ENCODE data around the gene CORO6. TPM values are rescaled to one million over a fixed set of nuclear protein-coding genes. Genes with fewer than 3 reads are reported as not detected.

Gene CORO6
- total and polyA plus RNA-seq, 2 experiments from 2014 or later = 2.6 to 5.2 TPM

DNA sequence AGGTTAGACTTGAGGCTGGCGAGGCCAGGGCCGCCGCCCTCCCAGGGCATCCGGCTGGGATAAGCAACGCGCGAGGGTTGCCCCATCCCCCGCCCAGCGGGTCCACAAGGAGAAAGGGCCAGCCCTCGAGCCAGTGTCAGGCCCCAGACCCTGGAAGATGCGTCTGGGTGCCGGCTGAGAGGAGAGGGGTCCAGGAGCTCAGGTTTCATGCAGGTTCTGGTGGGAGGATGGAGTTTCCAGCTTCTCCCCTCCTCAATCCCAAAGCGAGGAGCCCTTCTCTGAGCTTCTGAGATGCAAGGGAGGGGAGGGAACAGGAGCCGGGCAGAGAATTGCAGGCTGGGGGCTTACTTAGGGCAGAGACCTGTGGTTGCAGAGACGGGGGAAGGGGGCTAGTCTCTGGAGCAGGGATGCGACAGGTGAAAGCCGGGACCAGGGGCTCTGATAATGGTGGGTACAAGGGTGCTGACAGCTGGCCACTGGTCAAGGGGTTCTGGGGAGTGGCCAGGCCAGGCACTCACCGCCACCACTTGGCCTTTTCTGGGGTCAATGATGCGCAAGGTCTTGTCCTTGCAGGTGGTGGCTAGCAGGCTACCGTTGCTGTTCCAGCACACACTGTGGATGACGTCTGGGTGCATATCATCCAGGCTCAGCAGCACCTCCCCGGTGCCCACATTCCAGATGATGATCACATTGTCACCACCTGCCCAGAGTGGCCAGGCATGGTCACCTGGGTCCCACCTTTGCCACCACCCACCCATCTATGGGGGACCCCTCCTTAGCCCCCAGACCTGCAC, 4.2 kb downstream of the CORO6 start:
- Histone ChIP-seq H3F3A (replicated peaks; ENCODE audit: low read depth) (peaks cover 4% of the 10 kb centered on the region; the same call in 1 of the 2 replicates), H3K36me3 (ENCODE audit: insufficient read depth) (no peaks in the 10 kb centered on the region), H3K4me1 (ENCODE audit: insufficient read depth) (peaks cover 39% of the 10 kb centered on the region), H3K79me2 (replicated peaks; ENCODE audit: insufficient read depth) (no peaks in the 10 kb centered on the region), H3K27me3 (ENCODE audit: insufficient read depth) (peaks cover 89% of the 10 kb centered on the region), H2AFZ (peak overlapping the region; percentile 66), H3K4me2 (peak overlapping the region; percentile 92), H4K20me1 (replicated peaks; ENCODE audit: insufficient read depth) (peaks cover 5% of the 10 kb centered on the region; the same call in 1 of the 2 replicates), H3K9me2 (ENCODE audit: insufficient read depth) (no peaks in the 10 kb centered on the region), H3K27ac (ENCODE audit: low read depth) (no peak overlapping the region), H3K4me3 (peak overlapping the region; percentile 67)
- H3K36me3 Mint-ChIP-seq (ENCODE audit: low read depth) = no peaks in the 10 kb centered on the region; the same call in 2 of the 3 replicates
- no peaks in the 10 kb centered on the region; the same call in 1 of the 3 replicates for H3K9me3 Mint-ChIP-seq
- TF ChIP-seq, protein P1, sequence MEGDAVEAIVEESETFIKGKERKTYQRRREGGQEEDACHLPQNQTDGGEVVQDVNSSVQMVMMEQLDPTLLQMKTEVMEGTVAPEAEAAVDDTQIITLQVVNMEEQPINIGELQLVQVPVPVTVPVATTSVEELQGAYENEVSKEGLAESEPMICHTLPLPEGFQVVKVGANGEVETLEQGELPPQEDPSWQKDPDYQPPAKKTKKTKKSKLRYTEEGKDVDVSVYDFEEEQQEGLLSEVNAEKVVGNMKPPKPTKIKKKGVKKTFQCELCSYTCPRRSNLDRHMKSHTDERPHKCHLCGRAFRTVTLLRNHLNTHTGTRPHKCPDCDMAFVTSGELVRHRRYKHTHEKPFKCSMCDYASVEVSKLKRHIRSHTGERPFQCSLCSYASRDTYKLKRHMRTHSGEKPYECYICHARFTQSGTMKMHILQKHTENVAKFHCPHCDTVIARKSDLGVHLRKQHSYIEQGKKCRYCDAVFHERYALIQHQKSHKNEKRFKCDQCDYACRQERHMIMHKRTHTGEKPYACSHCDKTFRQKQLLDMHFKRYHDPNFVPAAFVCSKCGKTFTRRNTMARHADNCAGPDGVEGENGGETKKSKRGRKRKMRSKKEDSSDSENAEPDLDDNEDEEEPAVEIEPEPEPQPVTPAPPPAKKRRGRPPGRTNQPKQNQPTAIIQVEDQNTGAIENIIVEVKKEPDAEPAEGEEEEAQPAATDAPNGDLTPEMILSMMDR (conservative IDR thresholded peaks at IDR 0.05; ENCODE audit: low read depth in 2 of 2) = peak in 1 of 2 experiments; percentile 16; a peak in 1 of 4 replicates
- TF ChIP-seq, protein P2, sequence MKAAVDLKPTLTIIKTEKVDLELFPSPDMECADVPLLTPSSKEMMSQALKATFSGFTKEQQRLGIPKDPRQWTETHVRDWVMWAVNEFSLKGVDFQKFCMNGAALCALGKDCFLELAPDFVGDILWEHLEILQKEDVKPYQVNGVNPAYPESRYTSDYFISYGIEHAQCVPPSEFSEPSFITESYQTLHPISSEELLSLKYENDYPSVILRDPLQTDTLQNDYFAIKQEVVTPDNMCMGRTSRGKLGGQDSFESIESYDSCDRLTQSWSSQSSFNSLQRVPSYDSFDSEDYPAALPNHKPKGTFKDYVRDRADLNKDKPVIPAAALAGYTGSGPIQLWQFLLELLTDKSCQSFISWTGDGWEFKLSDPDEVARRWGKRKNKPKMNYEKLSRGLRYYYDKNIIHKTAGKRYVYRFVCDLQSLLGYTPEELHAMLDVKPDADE (IDR thresholded peaks at IDR 0.05) = no peak
- no peak overlapping the region for H3K27ac Mint-ChIP-seq
- peaks cover 47% of the 10 kb centered on the region for H3K4me1 Mint-ChIP-seq
- ATAC-seq = peak; percentile 6
- DNase-seq (ENCODE audit: low spot score) = peak; percentile 72
- H3K27me3 Mint-ChIP-seq (ENCODE audit: insufficient read depth, low read depth, poor library complexity) = peaks cover 73% of the 10 kb centered on the region
- H3K4me3 Mint-ChIP-seq = peak overlapping the region; percentile 41; the same call in 1 of the 3 replicates

GRCh38 chr17:29617481-29618271, 5.0 kb downstream of the CORO6 start:
- Histone ChIP-seq H3K9me2 (ENCODE audit: insufficient read depth) (no peaks in the 10 kb centered on the region), H3F3A (replicated peaks; ENCODE audit: low read depth) (0 out of 2 replicates have a peak, but pooled peaks cover 4% of the 10 kb centered on the region), H2AFZ (peak overlapping the region; percentile 93), H3K79me2 (replicated peaks; ENCODE audit: insufficient read depth) (no peaks in the 10 kb centered on the region), H3K4me1 (ENCODE audit: insufficient read depth) (peaks cover 39% of the 10 kb centered on the region), H3K36me3 (ENCODE audit: insufficient read depth) (no peaks in the 10 kb centered on the region), H3K27ac (ENCODE audit: low read depth) (no peak overlapping the region), H3K27me3 (ENCODE audit: insufficient read depth) (peaks cover 91% of the 10 kb centered on the region), H3K4me2 (peak overlapping the region; percentile 92), H4K20me1 (replicated peaks; ENCODE audit: insufficient read depth) (peaks cover 5% of the 10 kb centered on the region; the same call in 1 of the 2 replicates), H3K4me3 (peak overlapping the region; percentile 67)
- peak; percentile 86 for DNase-seq (ENCODE audit: low spot score)
- H3K27ac Mint-ChIP-seq = no peak overlapping the region
- peaks cover 43% of the 10 kb centered on the region for H3K4me1 Mint-ChIP-seq
- no peak for TF ChIP-seq NANOG (IDR thresholded peaks at IDR 0.05; ENCODE audit: borderline replicate concordance)
- TF ChIP-seq, protein P3, sequence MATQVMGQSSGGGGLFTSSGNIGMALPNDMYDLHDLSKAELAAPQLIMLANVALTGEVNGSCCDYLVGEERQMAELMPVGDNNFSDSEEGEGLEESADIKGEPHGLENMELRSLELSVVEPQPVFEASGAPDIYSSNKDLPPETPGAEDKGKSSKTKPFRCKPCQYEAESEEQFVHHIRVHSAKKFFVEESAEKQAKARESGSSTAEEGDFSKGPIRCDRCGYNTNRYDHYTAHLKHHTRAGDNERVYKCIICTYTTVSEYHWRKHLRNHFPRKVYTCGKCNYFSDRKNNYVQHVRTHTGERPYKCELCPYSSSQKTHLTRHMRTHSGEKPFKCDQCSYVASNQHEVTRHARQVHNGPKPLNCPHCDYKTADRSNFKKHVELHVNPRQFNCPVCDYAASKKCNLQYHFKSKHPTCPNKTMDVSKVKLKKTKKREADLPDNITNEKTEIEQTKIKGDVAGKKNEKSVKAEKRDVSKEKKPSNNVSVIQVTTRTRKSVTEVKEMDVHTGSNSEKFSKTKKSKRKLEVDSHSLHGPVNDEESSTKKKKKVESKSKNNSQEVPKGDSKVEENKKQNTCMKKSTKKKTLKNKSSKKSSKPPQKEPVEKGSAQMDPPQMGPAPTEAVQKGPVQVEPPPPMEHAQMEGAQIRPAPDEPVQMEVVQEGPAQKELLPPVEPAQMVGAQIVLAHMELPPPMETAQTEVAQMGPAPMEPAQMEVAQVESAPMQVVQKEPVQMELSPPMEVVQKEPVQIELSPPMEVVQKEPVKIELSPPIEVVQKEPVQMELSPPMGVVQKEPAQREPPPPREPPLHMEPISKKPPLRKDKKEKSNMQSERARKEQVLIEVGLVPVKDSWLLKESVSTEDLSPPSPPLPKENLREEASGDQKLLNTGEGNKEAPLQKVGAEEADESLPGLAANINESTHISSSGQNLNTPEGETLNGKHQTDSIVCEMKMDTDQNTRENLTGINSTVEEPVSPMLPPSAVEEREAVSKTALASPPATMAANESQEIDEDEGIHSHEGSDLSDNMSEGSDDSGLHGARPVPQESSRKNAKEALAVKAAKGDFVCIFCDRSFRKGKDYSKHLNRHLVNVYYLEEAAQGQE (IDR thresholded peaks at IDR 0.05; ENCODE audit: unreplicated experiment) = peak; percentile 10
- TF ChIP-seq POLR2AphosphoS5 (IDR thresholded peaks at IDR 0.05; ENCODE audit: low read depth) = peak; percentile 25; the same call in 1 of the 2 replicates
- TF ChIP-seq, protein P1 (conservative IDR thresholded peaks at IDR 0.05; ENCODE audit: low read depth in 2 of 2) = peak; percentile 66 to 82
- peaks cover 69% of the 10 kb centered on the region for H3K27me3 Mint-ChIP-seq (ENCODE audit: insufficient read depth, low read depth, poor library complexity)
- no peaks in the 10 kb centered on the region; the same call in 1 of the 3 replicates for H3K9me3 Mint-ChIP-seq
- peak; percentile 18 for ATAC-seq
- no peaks in the 10 kb centered on the region; the same call in 2 of the 3 replicates for H3K36me3 Mint-ChIP-seq (ENCODE audit: low read depth)
- peak overlapping the region; percentile 78; the same call in 2 of the 3 replicates for H3K4me3 Mint-ChIP-seq
